GM23338 (cell line): Measurements from ENCODE around the gene NUP205. TPM values are rescaled to one million over a fixed set of nuclear protein-coding genes. Genes with fewer than 3 reads are reported as not detected.
"Not testable (repeated sequence)": the region's sequence is repeated elsewhere in the genome, so short reads cannot be mapped to it uniquely, and the experiment has no call there.

Experiments used
- ATAC-seq: fragments of 200-7000 bp; cut with Tn5 transposase; 3 replicates; pipeline ENCODE4 v1.9.1; 2020
- DNase-seq: peaks from one replicate; pipeline ENCODE4 v3.0.0-alpha.2; 2015; ENCODE audit warnings: low spot score
- H2AFZ ChIP-seq: fragments of 200-600 bp; sonication (generic); 2 replicates; pipeline ENCODE4 v1.8.0; 2016; ENCODE audit warnings: antibody characterized with exemption, mild to moderate bottlenecking, moderate library complexity
- H3F3A ChIP-seq: fragments of 200-600 bp; sonication (generic); replicated peaks from 2 replicates; pipeline ENCODE4 v1.8.0; 2017; ENCODE audit warnings: antibody characterized with exemption, mixed run types, low read depth
- H3K27ac ChIP-seq: fragments of 200-600 bp; sonication (generic); 2 replicates; pipeline ENCODE4 v1.6.1; 2016; ENCODE audit warnings: low read depth
- H3K27me3 ChIP-seq: fragments of 200-600 bp; sonication (generic); 2 replicates; pipeline ENCODE4 v1.8.0; 2016; ENCODE audit warnings: mild to moderate bottlenecking, mixed run types, moderate library complexity; ENCODE audit not compliant: insufficient read depth
- H3K36me3 ChIP-seq: fragments of 200-600 bp; sonication (generic); 2 replicates; pipeline ENCODE4 v1.8.0; 2016; ENCODE audit warnings: mild to moderate bottlenecking; ENCODE audit not compliant: insufficient read depth
- H3K4me1 ChIP-seq: fragments of 200-600 bp; sonication (generic); 2 replicates; pipeline ENCODE4 v1.8.0; 2016; ENCODE audit warnings: mild to moderate bottlenecking, moderate library complexity; ENCODE audit not compliant: insufficient read depth
- H3K4me2 ChIP-seq: fragments of 200-600 bp; sonication (generic); 2 replicates; pipeline ENCODE4 v1.7.1; 2017; ENCODE audit warnings: mixed run types
- H3K4me3 ChIP-seq: fragments of 200-600 bp; sonication (generic); 2 replicates; pipeline ENCODE4 v1.6.1; 2016; ENCODE audit warnings: mixed run types
- H3K79me2 ChIP-seq: fragments of 200-600 bp; sonication (generic); replicated peaks from 2 replicates; pipeline ENCODE4 v1.8.0; 2017; ENCODE audit warnings: mild to moderate bottlenecking; ENCODE audit not compliant: insufficient read depth
- H3K9me2 ChIP-seq: fragments of 200-600 bp; sonication (generic); 2 replicates; pipeline ENCODE4 v1.8.0; 2017; ENCODE audit not compliant: insufficient read depth
- H4K20me1 ChIP-seq: fragments of 200-600 bp; sonication (generic); replicated peaks from 2 replicates; pipeline ENCODE4 v1.8.0; 2017; ENCODE audit warnings: mild to moderate bottlenecking; ENCODE audit not compliant: insufficient read depth
- H3K27ac Mint-ChIP-seq: 2 replicates; pipeline ENCODE4 v1.8.0; 2020; ENCODE audit warnings: inconsistent platforms, mild to moderate bottlenecking, moderate library complexity, mixed read lengths
- H3K27me3 Mint-ChIP-seq: 3 replicates; pipeline ENCODE4 v1.8.0; 2022; ENCODE audit warnings: low read depth, mild to moderate bottlenecking, moderate library complexity, mixed read lengths, inconsistent platforms; ENCODE audit not compliant: insufficient read depth, poor library complexity
- H3K36me3 Mint-ChIP-seq: 3 replicates; pipeline ENCODE4 v1.8.0; 2021; ENCODE audit warnings: low read depth, mild to moderate bottlenecking, inconsistent platforms, moderate library complexity, mixed read lengths
- H3K4me1 Mint-ChIP-seq: 3 replicates; pipeline ENCODE4 v1.8.0; 2020; ENCODE audit warnings: mild to moderate bottlenecking, inconsistent platforms, mixed read lengths
- H3K4me3 Mint-ChIP-seq: 3 replicates; pipeline ENCODE4 v1.8.0; 2021; ENCODE audit warnings: moderate library complexity, mild to moderate bottlenecking, inconsistent platforms, mixed read lengths
- H3K9me3 Mint-ChIP-seq: 3 replicates; pipeline ENCODE4 v1.8.0; 2020; ENCODE audit warnings: moderate library complexity, mild to moderate bottlenecking, inconsistent platforms, mixed read lengths
- NANOG ChIP-seq: IDR thresholded peaks from 2 replicates; pipeline ENCODE4 v1.6.1; 2016; ENCODE audit warnings: antibody characterized with exemption, borderline replicate concordance
- ZNF114 ChIP-seq: fragments of 250-450 bp; sonication (Bioruptor Pico); IDR thresholded peaks from 2 replicates; pipeline ENCODE4 v1.5.0; 2020; ENCODE audit warnings: mild to moderate bottlenecking, moderate library complexity
- ZNF331 ChIP-seq: fragments of 250-450 bp; sonication (Bioruptor Pico); IDR thresholded peaks from 2 replicates; pipeline ENCODE4 v1.5.0; 2020; ENCODE audit warnings: low read depth, mild to moderate bottlenecking, moderate library complexity
- ZNF462 ChIP-seq: fragments of 250-450 bp; sonication (Bioruptor Pico); IDR thresholded peaks from 2 replicates; pipeline ENCODE4 v1.5.0; 2020; ENCODE audit warnings: mild to moderate bottlenecking, moderate library complexity
- polyA plus RNA-seq: library from polyadenylated mRNA; unstranded; fragments of >200 nt; fragmentation: Nextera tagmentation; extraction: Ambion mirVana; gene quantifications from 2 replicates; pipeline ENCODE4 v1.2.1, GENCODE V29; 2016
- total RNA-seq: library from RNA; depleted of rRNA; stranded (reverse); fragments of >200 nt; shearing (Covaris generic); gene quantifications from 2 replicates; pipeline ENCODE4 v1.2.3, GENCODE V29; 2014
- TF ChIP-seq, protein P1 (sequence below): IDR thresholded peaks from 2 replicates; pipeline ENCODE4 v1.6.1; 2016; ENCODE audit warnings: antibody characterized with exemption
- TF ChIP-seq, protein P2 (sequence below): IDR thresholded peaks from one replicate; pipeline ENCODE4 v1.6.1; 2018; ENCODE audit warnings: antibody characterized with exemption; ENCODE audit not compliant: unreplicated experiment

Gene NUP205
- total and polyA plus RNA-seq, 2 experiments from 2014 or later = 150 to 212 TPM

DNA sequence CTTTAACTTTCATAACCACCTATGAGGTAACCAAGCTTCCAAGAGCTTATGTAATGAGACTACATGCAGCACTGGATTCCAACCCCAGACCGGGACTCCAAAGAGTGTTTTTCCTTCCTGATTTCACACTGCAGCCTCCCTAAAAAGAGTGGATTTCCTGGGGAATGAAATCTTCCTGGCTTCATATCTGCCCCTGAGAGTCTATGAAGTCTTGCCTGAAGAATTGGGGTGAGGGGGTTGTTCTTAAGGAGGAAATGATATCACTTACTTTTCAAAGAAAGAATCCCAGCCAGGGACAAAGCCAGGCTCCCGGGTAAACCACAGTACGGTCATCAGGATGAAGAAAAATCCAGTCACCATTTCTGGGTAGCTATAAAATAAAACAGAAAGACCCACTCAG is 134.3 kb downstream of the NUP205 start:
- Histone ChIP-seq H3F3A (no peaks in the 10 kb centered on the region), H3K4me3 (no peak overlapping the region), H3K36me3 (no peaks in the 10 kb centered on the region), H2AFZ (no peak overlapping the region), H3K79me2 (no peaks in the 10 kb centered on the region), H3K4me1 (no peaks in the 10 kb centered on the region), H4K20me1 (0 out of 2 replicates have a peak, but pooled peaks cover 5% of the 10 kb centered on the region), H3K9me2 (no peaks in the 10 kb centered on the region), H3K27ac (no peak overlapping the region), H3K4me2 (no peak overlapping the region), H3K27me3 (no peaks in the 10 kb centered on the region)
- ATAC-seq (no peak), DNase-seq (no peak)
- no peak overlapping the region for H3K4me3 Mint-ChIP-seq
- no peaks in the 10 kb centered on the region for H3K9me3 Mint-ChIP-seq
- TF ChIP-seq ZNF462 (CRISPR knock-in tag) (no peak), ZNF114 (no peak), ZNF331 (CRISPR knock-in tag) (no peak), NANOG (no peak)
- TF ChIP-seq, protein P1, sequence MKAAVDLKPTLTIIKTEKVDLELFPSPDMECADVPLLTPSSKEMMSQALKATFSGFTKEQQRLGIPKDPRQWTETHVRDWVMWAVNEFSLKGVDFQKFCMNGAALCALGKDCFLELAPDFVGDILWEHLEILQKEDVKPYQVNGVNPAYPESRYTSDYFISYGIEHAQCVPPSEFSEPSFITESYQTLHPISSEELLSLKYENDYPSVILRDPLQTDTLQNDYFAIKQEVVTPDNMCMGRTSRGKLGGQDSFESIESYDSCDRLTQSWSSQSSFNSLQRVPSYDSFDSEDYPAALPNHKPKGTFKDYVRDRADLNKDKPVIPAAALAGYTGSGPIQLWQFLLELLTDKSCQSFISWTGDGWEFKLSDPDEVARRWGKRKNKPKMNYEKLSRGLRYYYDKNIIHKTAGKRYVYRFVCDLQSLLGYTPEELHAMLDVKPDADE = no peak
- TF ChIP-seq, protein P2, sequence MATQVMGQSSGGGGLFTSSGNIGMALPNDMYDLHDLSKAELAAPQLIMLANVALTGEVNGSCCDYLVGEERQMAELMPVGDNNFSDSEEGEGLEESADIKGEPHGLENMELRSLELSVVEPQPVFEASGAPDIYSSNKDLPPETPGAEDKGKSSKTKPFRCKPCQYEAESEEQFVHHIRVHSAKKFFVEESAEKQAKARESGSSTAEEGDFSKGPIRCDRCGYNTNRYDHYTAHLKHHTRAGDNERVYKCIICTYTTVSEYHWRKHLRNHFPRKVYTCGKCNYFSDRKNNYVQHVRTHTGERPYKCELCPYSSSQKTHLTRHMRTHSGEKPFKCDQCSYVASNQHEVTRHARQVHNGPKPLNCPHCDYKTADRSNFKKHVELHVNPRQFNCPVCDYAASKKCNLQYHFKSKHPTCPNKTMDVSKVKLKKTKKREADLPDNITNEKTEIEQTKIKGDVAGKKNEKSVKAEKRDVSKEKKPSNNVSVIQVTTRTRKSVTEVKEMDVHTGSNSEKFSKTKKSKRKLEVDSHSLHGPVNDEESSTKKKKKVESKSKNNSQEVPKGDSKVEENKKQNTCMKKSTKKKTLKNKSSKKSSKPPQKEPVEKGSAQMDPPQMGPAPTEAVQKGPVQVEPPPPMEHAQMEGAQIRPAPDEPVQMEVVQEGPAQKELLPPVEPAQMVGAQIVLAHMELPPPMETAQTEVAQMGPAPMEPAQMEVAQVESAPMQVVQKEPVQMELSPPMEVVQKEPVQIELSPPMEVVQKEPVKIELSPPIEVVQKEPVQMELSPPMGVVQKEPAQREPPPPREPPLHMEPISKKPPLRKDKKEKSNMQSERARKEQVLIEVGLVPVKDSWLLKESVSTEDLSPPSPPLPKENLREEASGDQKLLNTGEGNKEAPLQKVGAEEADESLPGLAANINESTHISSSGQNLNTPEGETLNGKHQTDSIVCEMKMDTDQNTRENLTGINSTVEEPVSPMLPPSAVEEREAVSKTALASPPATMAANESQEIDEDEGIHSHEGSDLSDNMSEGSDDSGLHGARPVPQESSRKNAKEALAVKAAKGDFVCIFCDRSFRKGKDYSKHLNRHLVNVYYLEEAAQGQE = no peak
- H3K27ac Mint-ChIP-seq = no peak overlapping the region
- H3K27me3 Mint-ChIP-seq = no peaks in the 10 kb centered on the region
- peaks cover 5% of the 10 kb centered on the region; the same call in 1 of the 3 replicates for H3K36me3 Mint-ChIP-seq
- no peaks in the 10 kb centered on the region for H3K4me1 Mint-ChIP-seq

DNA sequence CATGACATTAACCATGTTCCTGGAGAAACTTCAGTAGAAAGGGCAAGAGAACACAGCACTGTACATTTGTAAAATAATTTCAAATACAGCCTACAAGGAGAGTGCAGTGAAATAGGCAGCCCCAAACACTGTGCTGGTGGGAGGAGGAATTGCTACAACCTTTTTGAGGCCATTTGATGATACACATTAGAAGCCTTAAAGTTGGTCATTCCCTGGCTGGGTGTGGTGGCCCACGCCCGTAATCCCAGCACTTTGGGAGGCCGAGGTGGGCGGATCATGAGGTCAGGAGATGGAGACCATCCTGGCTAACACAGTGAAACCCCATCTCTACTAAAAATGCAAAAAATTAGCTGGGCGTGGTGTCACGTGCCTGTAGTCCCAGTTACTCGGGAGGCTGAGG is 134.9 kb downstream of the NUP205 start:
- H3K9me2 ChIP-seq, H3K79me2 ChIP-seq, H3K4me1 Mint-ChIP-seq, H3K4me2 ChIP-seq, H3K36me3 Mint-ChIP-seq, H3K9me3 Mint-ChIP-seq, H3K4me3 Mint-ChIP-seq, H3K4me3 ChIP-seq, H3K27me3 Mint-ChIP-seq, H4K20me1 ChIP-seq, H2AFZ ChIP-seq, H3F3A ChIP-seq, H3K27ac ChIP-seq, ATAC-seq, H3K27me3 ChIP-seq, DNase-seq, H3K27ac Mint-ChIP-seq, H3K4me1 ChIP-seq, H3K36me3 ChIP-seq: not testable (repeated sequence)
